Activated gamma-delta T cell treated with anti-CD3 and anti-CD28 coated beads, Interleukin-2, amount 50 U/mL, for 16 hours (primary cell): ENCODE results near the gene CEP63.

Experiments
- DNase-seq: peaks from one replicate; pipeline ENCODE4 v3.0.0-alpha.2; 2020; ENCODE audit warnings: low read depth

The CEP63 gene

GRCh38 chr3:134468519-134468918 is 17.3 kb upstream of the CEP63 start:
- no peak for DNase-seq

GRCh38 chr3:134471521-134472193 is 14.2 kb upstream of the CEP63 start:
- DNase-seq = no peak

GRCh38 chr3:134472831-134473230 is 13.0 kb upstream of the CEP63 start:
- no peak for DNase-seq

- DNase-seq = peak; percentile 80
Observed at GRCh38 chr3:134473868-134474546, 11.8 kb upstream of the CEP63 start.

GRCh38 chr3:134474956-134475355 is 10.9 kb upstream of the CEP63 start:
- no peak for DNase-seq

GRCh38 chr3:134476306-134476705 is 9.6 kb upstream of the CEP63 start:
- no peak for DNase-seq

- DNase-seq = no peak
Observed at GRCh38 chr3:134477002-134477401, 8.9 kb upstream of the CEP63 start.

GRCh38 chr3:134477938-134478337 is 7.9 kb upstream of the CEP63 start:
- no peak for DNase-seq

GRCh38 chr3:134480546-134480945 is 5.3 kb upstream of the CEP63 start:
- no peak for DNase-seq

- no peak for DNase-seq
Observed at GRCh38 chr3:134481166-134481565, 4.7 kb upstream of the CEP63 start.

- DNase-seq = no peak
Observed at GRCh38 chr3:134482622-134483021, 3.2 kb upstream of the CEP63 start.

- no peak for DNase-seq
Observed at GRCh38 chr3:134483195-134483900, 2.5 kb upstream of the CEP63 start.

- no peak for DNase-seq
Observed at GRCh38 chr3:134485075-134485717, 661 bp upstream of the CEP63 start.

- DNase-seq = no peak
Observed at GRCh38 chr3:134486577-134487041, 752 bp downstream of the CEP63 start.

GRCh38 chr3:134487406-134487805 is 1.5 kb downstream of the CEP63 start:
- no peak for DNase-seq

GRCh38 chr3:134494495-134494894 is 8.6 kb downstream of the CEP63 start:
- no peak for DNase-seq

GRCh38 chr3:134495980-134496379 is 10.1 kb downstream of the CEP63 start:
- no peak for DNase-seq

GRCh38 chr3:134496471-134497071 is 10.7 kb downstream of the CEP63 start:
- no peak for DNase-seq

GRCh38 chr3:134503266-134503665 is 17.4 kb downstream of the CEP63 start:
- DNase-seq = no peak

GRCh38 chr3:134504132-134504531 is 18.3 kb downstream of the CEP63 start:
- no peak for DNase-seq

GRCh38 chr3:134505485-134505884 is 19.6 kb downstream of the CEP63 start:
- no peak for DNase-seq

GRCh38 chr3:134511500-134511899 is 25.6 kb downstream of the CEP63 start:
- no peak for DNase-seq
